K562 (cell line): ENCODE results near the gene ARHGAP9. TPM values are rescaled to one million over a fixed set of nuclear protein-coding genes. Genes with fewer than 3 reads are reported as not detected.

ENCODE experiments used
- BHLHE40 ChIP-seq: IDR thresholded peaks from 2 replicates; pipeline ENCODE4 v1.6.1; 2011; ENCODE audit warnings: low read length, improper control_type of control experiment
- BMI1 ChIP-seq: fragments of 150-350 bp; IDR thresholded peaks from 2 replicates; pipeline ENCODE4 v1.6.1; 2014; ENCODE audit warnings: low read length
- HOMEZ ChIP-seq: fragments of 250-450 bp; sonication (Bioruptor Pico); IDR thresholded peaks from 2 replicates; pipeline ENCODE4 v1.4.0; 2020; ENCODE audit warnings: mild to moderate bottlenecking, moderate library complexity
- MCM2 ChIP-seq: fragments of 450-650 bp; IDR thresholded peaks from 2 replicates; pipeline ENCODE4 v1.6.1; 2017; ENCODE audit warnings: low read depth, mild to moderate bottlenecking
- MED1 ChIP-seq: sonication (generic); formaldehyde crosslinking; IDR thresholded peaks from 2 replicates; pipeline ENCODE4 v1.8.1; 2023; ENCODE audit warnings: missing genetic modification reagents, borderline replicate concordance
- MITF ChIP-seq: IDR thresholded peaks from 2 replicates; pipeline ENCODE4 v1.6.1; 2014; ENCODE audit warnings: antibody characterized with exemption
- NCOA2 ChIP-seq, 2 experiments: fragments of 450-650 bp; IDR thresholded peaks; 2 replicates each; pipeline ENCODE4 v1.6.1; 2018; ENCODE audit warnings: mild to moderate bottlenecking in 2 of 2, moderate library complexity in 1 of 2; ENCODE audit not compliant: partially characterized antibody in 2 of 2
- POLR2A ChIP-seq: fragments of 450-650 bp; conservative IDR thresholded peaks from 2 replicates; pipeline ENCODE4 v1.6.1; 2016
- POLR2B ChIP-seq: fragments of 450-650 bp; IDR thresholded peaks from 2 replicates; pipeline ENCODE4 v1.6.1; 2018; ENCODE audit warnings: low read depth; ENCODE audit not compliant: partially characterized antibody
- RBM22 ChIP-seq: fragments of 200-400 bp; formaldehyde crosslinking; IDR thresholded peaks from 2 replicates; pipeline ENCODE4 v1.6.1; 2018; ENCODE audit warnings: low read length, low read depth; ENCODE audit not compliant: poor library complexity, severe bottlenecking
- RERE ChIP-seq: sonication (generic); formaldehyde crosslinking; IDR thresholded peaks from 2 replicates; pipeline ENCODE4 v1.8.0; 2023; ENCODE audit warnings: missing genetic modification reagents, mild to moderate bottlenecking, borderline replicate concordance
- VEZF1 ChIP-seq: fragments of 200-800 bp; sonication (Bioruptor generic); IDR thresholded peaks from 2 replicates; pipeline ENCODE4 v1.6.1; 2017; ENCODE audit warnings: missing genetic modification characterization, missing compliant biosample characterization
- ZC3H4 ChIP-seq: sonication (generic); formaldehyde crosslinking; IDR thresholded peaks from 2 replicates; pipeline ENCODE4 v1.9.0; 2021; ENCODE audit warnings: missing genetic modification reagents, borderline replicate concordance
- ZNF140 ChIP-seq: fragments of 250-450 bp; sonication (Bioruptor Pico); IDR thresholded peaks from 2 replicates; pipeline ENCODE4 v1.8.0; 2021; ENCODE audit warnings: moderate library complexity, mild to moderate bottlenecking, inconsistent platforms
- ZNF347 ChIP-seq: fragments of 450-650 bp; formaldehyde crosslinking; IDR thresholded peaks from 2 replicates; pipeline ENCODE4 v1.4.0; 2020; ENCODE audit warnings: low read depth, mild to moderate bottlenecking, moderate library complexity
- ZNF408 ChIP-seq: fragments of 250-450 bp; sonication (Bioruptor Pico); IDR thresholded peaks from 2 replicates; pipeline ENCODE4 v1.4.0; 2020; ENCODE audit warnings: low read depth, mild to moderate bottlenecking, moderate library complexity
- polyA plus RNA-seq, 8 experiments: library from polyadenylated mRNA; depleted of rRNA in 4 of 8; stranded (reverse) in 5 of 8; unstranded in 3 of 8; fragments of >200 nt; fragmentation: Nextera tagmentation in 2 of 8; fragmentation: Illumina TruSeq in 1 of 8; extraction: Ambion mirVana in 2 of 8; extraction: Trizol in 1 of 8; gene quantifications; 2 replicates each; pipeline versions ENCODE4 v1.2.1 to v1.2.3, GENCODE V29; 2011 to 2014; ENCODE audit warnings: inconsistent platforms in 1 of 8, missing spikeins in 1 of 8
- total RNA-seq, 7 experiments: library from RNA; depleted of rRNA in 6 of 7; stranded (reverse); fragments of >200 nt in 6 of 7; fragmentation: Illumina TruSeq in 2 of 7; extraction: Trizol in 2 of 7; gene quantifications; 2 replicates each; pipeline versions ENCODE4 v1.2.1 to v1.2.3, GENCODE V29; 2011 to 2021; ENCODE audit warnings: low replicate concordance in 1 of 7

Gene ARHGAP9
- total and polyA plus RNA-seq, 9 of the 15 experiments (the other 6 are each of a cell fraction or from before 2014, with no cell fraction given): 1.5 to 10.2 (median 5.1) TPM

- no peak for TF ChIP-seq RERE (CRISPR knock-in tag)
- no peak for TF ChIP-seq MED1
- peak; percentile 46; the same call in 1 of the 2 replicates for TF ChIP-seq POLR2A
- peak; percentile 24 for TF ChIP-seq POLR2B
- TF ChIP-seq ZNF347 (CRISPR knock-in tag): no peak
- no peak for TF ChIP-seq MCM2
- TF ChIP-seq NCOA2 (IDR thresholded peaks at IDR 0.05; ENCODE audit: partially characterized antibody in 2 of 2): no peak
- peak; percentile 58 for TF ChIP-seq VEZF1 (CRISPR knock-in tag)
- no peak for TF ChIP-seq MITF
- no peak for TF ChIP-seq ZNF140 (CRISPR knock-in tag)
- no peak for TF ChIP-seq ZNF408
- TF ChIP-seq ZC3H4 (CRISPR knock-in tag): no peak
- TF ChIP-seq BMI1: no peak
- TF ChIP-seq BHLHE40: no peak
- TF ChIP-seq HOMEZ (CRISPR knock-in tag): no peak
- peak; percentile 35 for TF ChIP-seq RBM22
Observed at GRCh38 chr12:57528831-57529555, 49.3 kb upstream of the ARHGAP9 start (continued).
